GM21529 (cell line): ENCODE data around the gene SPNS1.
A peak's percentile ranks its signal among the peaks of the same experiment; 100 is the strongest.
"Not testable (repeated sequence)": the region's sequence is repeated elsewhere in the genome, so short reads cannot be mapped to it uniquely, and the experiment has no call there.

Source experiments
- ATAC-seq: cut with Tn5 transposase; IDR thresholded peaks from one replicate; pipeline ENCODE4 v1.9.1; 2021; ENCODE audit not compliant: unreplicated experiment

Gene SPNS1

GRCh38 chr16:28974437-28975157 lies at the start of gene SPNS1:
SPNS1 (plus strand) TSS chr16:28974778; CDS start chr16:28975152, 374 bp downstream.
- peak; percentile 82 for ATAC-seq

- peak; percentile 30 for ATAC-seq
Measured at GRCh38 chr16:28925386-28926228, 49.0 kb upstream of the SPNS1 start.

- ATAC-seq: not testable (repeated sequence)
Measured at GRCh38 chr16:28926284-28926683, 48.3 kb upstream of the SPNS1 start.

GRCh38 chr16:28927815-28928214 lies 46.8 kb upstream of the SPNS1 start:
- no peak for ATAC-seq

- ATAC-seq: no peak
Measured at GRCh38 chr16:28930203-28930602, 44.4 kb upstream of the SPNS1 start.

GRCh38 chr16:28930652-28931051 lies 43.9 kb upstream of the SPNS1 start:
- ATAC-seq: no peak

GRCh38 chr16:28931801-28932225 lies 42.8 kb upstream of the SPNS1 start, which contains the start of gene CD19:
CD19 (plus strand) TSS chr16:28931971; CDS start chr16:28932001, 30 bp downstream.
- ATAC-seq: no peak

GRCh38 chr16:28932339-28933141 lies 42.0 kb upstream of the SPNS1 start:
- ATAC-seq: no peak

GRCh38 chr16:28933171-28933570 lies 41.4 kb upstream of the SPNS1 start:
- ATAC-seq: no peak

GRCh38 chr16:28935346-28935745 lies 39.2 kb upstream of the SPNS1 start:
- no peak for ATAC-seq

- ATAC-seq: peak; percentile 69
Measured at GRCh38 chr16:28935924-28936783, 38.4 kb upstream of the SPNS1 start.

- ATAC-seq: no peak
Measured at GRCh38 chr16:28936784-28937155, 37.8 kb upstream of the SPNS1 start.

- no peak for ATAC-seq
Measured at GRCh38 chr16:28937222-28937876, 37.2 kb upstream of the SPNS1 start.

GRCh38 chr16:28938721-28939120 lies 35.9 kb upstream of the SPNS1 start:
- ATAC-seq: no peak

- ATAC-seq: not testable (repeated sequence)
Measured at GRCh38 chr16:28939825-28940224, 34.8 kb upstream of the SPNS1 start.

GRCh38 chr16:28943281-28943680 lies 31.3 kb upstream of the SPNS1 start:
- ATAC-seq: no peak

- ATAC-seq: no peak
Measured at GRCh38 chr16:28946681-28947080, 27.9 kb upstream of the SPNS1 start.

GRCh38 chr16:28950648-28951409 lies 23.7 kb upstream of the SPNS1 start, which contains the start of gene NFATC2IP:
NFATC2IP (plus strand) TSS chr16:28950937; CDS start chr16:28951012, 75 bp downstream.
- ATAC-seq: peak; percentile 91

GRCh38 chr16:28951410-28951943 lies 23.1 kb upstream of the SPNS1 start:
- ATAC-seq: peak; percentile 21
